HepG2 (cell line): ENCODE results near the gene KLHL36.

Experiments
- EP300 ChIP-seq, 3 experiments: sonication (generic) in 1 of 3; formaldehyde crosslinking in 1 of 3; IDR thresholded peaks; 2 replicates each; pipeline versions ENCODE4 v1.5.1 to v1.6.1; 2011 to 2020; ENCODE audit warnings: low read depth in 2 of 3, low read length in 2 of 3, borderline replicate concordance in 1 of 3, improper control_type of control experiment in 1 of 3, mild to moderate bottlenecking in 1 of 3, missing genetic modification reagents in 1 of 3, moderate library complexity in 1 of 3
- GABPA ChIP-seq, 2 experiments: IDR thresholded peaks; 2 replicates each; pipeline ENCODE4 v1.6.1; 2011 to 2016; ENCODE audit warnings: low read depth in 2 of 2, low read length in 1 of 2, missing biosample characterization in 1 of 2, missing genetic modification characterization in 1 of 2
- PRDM15 ChIP-seq: sonication (generic); formaldehyde crosslinking; IDR thresholded peaks from 2 replicates; pipeline ENCODE4 v1.4.0; 2020; ENCODE audit warnings: missing genetic modification reagents
- XBP1 ChIP-seq: sonication (generic); formaldehyde crosslinking; IDR thresholded peaks from 2 replicates; pipeline ENCODE4 v1.5.0; 2020; ENCODE audit warnings: missing genetic modification reagents
- ZHX1 ChIP-seq: sonication (generic); formaldehyde crosslinking; IDR thresholded peaks from 2 replicates; pipeline ENCODE4 v1.8.1; 2022; ENCODE audit warnings: low read depth, mild to moderate bottlenecking, missing genetic modification reagents
- ZNF121 ChIP-seq: sonication (generic); formaldehyde crosslinking; IDR thresholded peaks from 2 replicates; pipeline ENCODE4 v1.5.0; 2020; ENCODE audit warnings: mild to moderate bottlenecking, missing genetic modification reagents
- ZNF17 ChIP-seq: sonication (generic); formaldehyde crosslinking; IDR thresholded peaks from 2 replicates; pipeline ENCODE4 v1.5.0; 2020; ENCODE audit warnings: mild to moderate bottlenecking, missing genetic modification reagents
- ZNF550 ChIP-seq: sonication (generic); formaldehyde crosslinking; IDR thresholded peaks from 2 replicates; pipeline ENCODE4 v1.4.0; 2020; ENCODE audit warnings: mild to moderate bottlenecking, missing genetic modification reagents, borderline replicate concordance
- ZNF776 ChIP-seq: sonication (generic); formaldehyde crosslinking; IDR thresholded peaks from 2 replicates; pipeline ENCODE4 v1.4.0; 2020; ENCODE audit warnings: mild to moderate bottlenecking, missing genetic modification reagents
- TF ChIP-seq, protein P1 (sequence below): sonication (generic); formaldehyde crosslinking; IDR thresholded peaks from 2 replicates; pipeline ENCODE4 v1.5.0; 2020; ENCODE audit warnings: mild to moderate bottlenecking, missing genetic modification reagents, moderate library complexity
- TF ChIP-seq, protein P2 (sequence below): sonication (generic); formaldehyde crosslinking; IDR thresholded peaks from 2 replicates; pipeline ENCODE4 v1.4.0; 2020; ENCODE audit warnings: low read depth, missing genetic modification reagents

DNA sequence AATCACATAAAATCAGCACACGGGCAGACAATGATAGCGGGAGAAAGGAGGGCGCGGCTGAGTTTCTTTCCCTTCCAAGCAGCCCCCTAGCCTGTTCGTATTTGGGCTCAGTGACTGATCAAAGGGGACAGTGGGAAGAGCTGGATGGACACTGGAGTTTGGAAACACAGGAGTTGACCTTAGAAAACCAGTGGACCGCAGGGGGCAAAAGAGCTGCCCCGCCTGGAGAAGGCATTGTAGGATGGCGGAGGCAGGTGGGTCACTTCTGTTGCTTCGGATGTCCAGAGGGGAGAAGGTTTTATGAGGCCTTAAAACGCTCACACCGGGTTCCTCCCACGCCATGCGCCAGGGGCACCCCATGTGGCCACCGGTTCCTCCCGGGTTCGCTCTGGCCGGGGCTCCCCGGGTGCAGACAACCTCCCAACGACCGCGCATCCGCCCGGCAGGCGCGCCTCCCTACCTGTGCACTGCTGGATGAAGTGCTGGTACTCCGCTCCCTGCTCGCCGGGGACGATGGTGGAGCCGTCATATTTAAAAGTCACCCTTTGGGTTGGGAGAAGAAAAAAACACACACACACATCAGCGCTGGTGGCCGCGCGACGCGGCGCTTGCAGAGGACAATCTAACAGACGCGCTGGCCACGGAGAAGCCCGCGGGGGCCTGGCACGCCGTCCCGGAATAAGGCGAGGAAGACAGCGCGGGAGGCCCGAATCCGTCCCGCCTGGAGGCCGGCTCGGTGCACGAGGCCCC lies 31.1 kb upstream of the KLHL36 start:
- TF ChIP-seq ZNF550 (CRISPR knock-in tag), result no peak
- TF ChIP-seq ZNF776 (CRISPR knock-in tag), result no peak
- TF ChIP-seq, protein P1, sequence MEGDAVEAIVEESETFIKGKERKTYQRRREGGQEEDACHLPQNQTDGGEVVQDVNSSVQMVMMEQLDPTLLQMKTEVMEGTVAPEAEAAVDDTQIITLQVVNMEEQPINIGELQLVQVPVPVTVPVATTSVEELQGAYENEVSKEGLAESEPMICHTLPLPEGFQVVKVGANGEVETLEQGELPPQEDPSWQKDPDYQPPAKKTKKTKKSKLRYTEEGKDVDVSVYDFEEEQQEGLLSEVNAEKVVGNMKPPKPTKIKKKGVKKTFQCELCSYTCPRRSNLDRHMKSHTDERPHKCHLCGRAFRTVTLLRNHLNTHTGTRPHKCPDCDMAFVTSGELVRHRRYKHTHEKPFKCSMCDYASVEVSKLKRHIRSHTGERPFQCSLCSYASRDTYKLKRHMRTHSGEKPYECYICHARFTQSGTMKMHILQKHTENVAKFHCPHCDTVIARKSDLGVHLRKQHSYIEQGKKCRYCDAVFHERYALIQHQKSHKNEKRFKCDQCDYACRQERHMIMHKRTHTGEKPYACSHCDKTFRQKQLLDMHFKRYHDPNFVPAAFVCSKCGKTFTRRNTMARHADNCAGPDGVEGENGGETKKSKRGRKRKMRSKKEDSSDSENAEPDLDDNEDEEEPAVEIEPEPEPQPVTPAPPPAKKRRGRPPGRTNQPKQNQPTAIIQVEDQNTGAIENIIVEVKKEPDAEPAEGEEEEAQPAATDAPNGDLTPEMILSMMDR, result no peak
- TF ChIP-seq, protein P2, sequence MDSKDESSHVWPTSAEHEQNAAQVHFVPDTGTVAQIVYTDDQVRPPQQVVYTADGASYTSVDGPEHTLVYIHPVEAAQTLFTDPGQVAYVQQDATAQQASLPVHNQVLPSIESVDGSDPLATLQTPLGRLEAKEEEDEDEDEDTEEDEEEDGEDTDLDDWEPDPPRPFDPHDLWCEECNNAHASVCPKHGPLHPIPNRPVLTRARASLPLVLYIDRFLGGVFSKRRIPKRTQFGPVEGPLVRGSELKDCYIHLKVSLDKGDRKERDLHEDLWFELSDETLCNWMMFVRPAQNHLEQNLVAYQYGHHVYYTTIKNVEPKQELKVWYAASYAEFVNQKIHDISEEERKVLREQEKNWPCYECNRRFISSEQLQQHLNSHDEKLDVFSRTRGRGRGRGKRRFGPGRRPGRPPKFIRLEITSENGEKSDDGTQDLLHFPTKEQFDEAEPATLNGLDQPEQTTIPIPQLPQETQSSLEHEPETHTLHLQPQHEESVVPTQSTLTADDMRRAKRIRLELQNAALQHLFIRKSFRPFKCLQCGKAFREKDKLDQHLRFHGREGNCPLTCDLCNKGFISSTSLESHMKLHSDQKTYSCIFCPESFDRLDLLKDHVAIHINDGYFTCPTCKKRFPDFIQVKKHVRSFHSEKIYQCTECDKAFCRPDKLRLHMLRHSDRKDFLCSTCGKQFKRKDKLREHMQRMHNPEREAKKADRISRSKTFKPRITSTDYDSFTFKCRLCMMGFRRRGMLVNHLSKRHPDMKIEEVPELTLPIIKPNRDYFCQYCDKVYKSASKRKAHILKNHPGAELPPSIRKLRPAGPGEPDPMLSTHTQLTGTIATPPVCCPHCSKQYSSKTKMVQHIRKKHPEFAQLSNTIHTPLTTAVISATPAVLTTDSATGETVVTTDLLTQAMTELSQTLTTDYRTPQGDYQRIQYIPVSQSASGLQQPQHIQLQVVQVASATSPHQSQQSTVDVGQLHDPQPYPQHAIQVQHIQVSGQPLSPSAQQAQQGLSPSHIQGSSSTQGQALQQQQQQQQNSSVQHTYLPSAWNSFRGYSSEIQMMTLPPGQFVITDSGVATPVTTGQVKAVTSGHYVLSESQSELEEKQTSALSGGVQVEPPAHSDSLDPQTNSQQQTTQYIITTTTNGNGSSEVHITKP (CRISPR knock-in tag), result no peak
- TF ChIP-seq ZNF17 (CRISPR knock-in tag), result no peak
- no peak for TF ChIP-seq ZHX1 (CRISPR knock-in tag)
- TF ChIP-seq ZNF121 (CRISPR knock-in tag), result no peak
- no peak for TF ChIP-seq EP300 (IDR thresholded peaks at IDR 0.05; ENCODE audit: low read depth in 2 of 2, low read length in 2 of 2)
- no peak for TF ChIP-seq EP300 (CRISPR knock-in tag; IDR thresholded peaks at IDR 0.05; ENCODE audit: borderline replicate concordance)
- TF ChIP-seq XBP1, result no peak
- TF ChIP-seq GABPA (IDR thresholded peaks at IDR 0.05; ENCODE audit: low read depth, low read length), result no peak
- no peak for TF ChIP-seq GABPA (CRISPR knock-in tag; IDR thresholded peaks at IDR 0.05; ENCODE audit: low read depth)
- no peak for TF ChIP-seq PRDM15 (CRISPR knock-in tag)
